Activated T-helper 1 cell treated with anti-CD3 and anti-CD28 coated beads, Interleukin-12 subunit alpha, Interleukin-12 subunit beta, Interleukin-2, Interleukin-4 antibody, amounts not matched to agents 30 ng/mL and 10 ng/mL and 1 ng/mL, durations not matched to agents 14 hours and 24 hours and 36 hours (primary cell): ENCODE results near the gene RPS6KA2. TPM values are rescaled to one million over a fixed set of nuclear protein-coding genes. Genes with fewer than 3 reads are reported as not detected.

Experiments used
- DNase-seq: peaks from one replicate; pipeline ENCODE4 v3.0.0; 2021; ENCODE audit warnings: low spot score
- H3K27ac Mint-ChIP-seq: one replicate; pipeline ENCODE4 v1.8.0; 2021; ENCODE audit warnings: mild to moderate bottlenecking, mixed read lengths
- H3K27me3 Mint-ChIP-seq: one replicate; pipeline ENCODE4 v1.8.0; 2022; ENCODE audit warnings: mild to moderate bottlenecking, moderate library complexity, mixed read lengths; ENCODE audit not compliant: insufficient read depth
- H3K36me3 Mint-ChIP-seq: one replicate; pipeline ENCODE4 v1.8.0; 2021; ENCODE audit warnings: low read depth, mixed read lengths
- H3K4me1 Mint-ChIP-seq: one replicate; pipeline ENCODE4 v1.8.0; 2021; ENCODE audit warnings: low read depth, mixed read lengths
- H3K4me3 Mint-ChIP-seq: one replicate; pipeline ENCODE4 v1.8.0; 2021; ENCODE audit warnings: mild to moderate bottlenecking, moderate library complexity, mixed read lengths
- H3K9me3 Mint-ChIP-seq: one replicate; pipeline ENCODE4 v1.8.0; 2021; ENCODE audit warnings: mixed read lengths
- intact Hi-C: fragments of 100-400 bp; cut with micrococcal nuclease; formaldehyde crosslinking; loops from one replicate; pipeline ENCODE4 v1.15.1; 2024
- total RNA-seq: library from RNA; stranded (reverse); gene quantifications from 2 replicates; pipeline ENCODE4 v1.2.3, GENCODE V29; 2022

RPS6KA2 gene
- total RNA-seq, 1 donor from 2014 or later, result 2.0 TPM

DNA sequence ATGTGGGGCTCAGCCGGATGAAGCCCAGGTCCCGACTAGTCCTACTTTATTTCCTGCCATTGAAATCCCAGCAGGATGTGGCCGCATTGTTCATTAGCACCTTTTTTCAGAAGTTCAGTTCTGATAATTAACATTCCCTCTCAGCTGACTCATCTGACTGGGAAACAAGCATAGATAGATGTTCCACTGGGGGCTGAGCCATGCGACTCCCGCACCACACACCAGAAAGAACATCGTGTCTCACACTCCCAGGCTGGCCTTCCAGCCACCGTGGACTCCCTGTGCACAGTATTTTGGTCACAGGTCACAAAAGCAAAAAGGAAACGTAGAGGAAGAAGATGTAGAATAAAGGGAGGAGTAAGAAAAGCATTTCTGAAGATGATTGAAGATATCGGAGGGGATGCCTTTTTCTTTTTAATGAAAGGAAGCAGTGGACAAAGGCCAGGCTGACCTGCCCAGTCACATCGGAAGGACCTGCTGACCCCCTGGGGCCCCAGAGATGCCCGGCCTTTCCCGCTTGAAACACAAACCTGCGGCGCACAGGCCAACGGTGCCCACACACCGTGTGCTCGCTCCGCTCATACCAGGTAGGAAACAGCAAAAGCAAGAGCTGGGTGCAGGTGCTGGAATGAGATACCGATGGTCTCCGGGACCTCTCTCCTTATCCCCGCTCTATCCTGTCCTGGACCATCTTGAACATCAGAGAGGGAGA, 11.8 kb downstream of the RPS6KA2 start:
- intact Hi-C loops, result no loop called here
- no peak overlapping the region for H3K27ac Mint-ChIP-seq

DNA sequence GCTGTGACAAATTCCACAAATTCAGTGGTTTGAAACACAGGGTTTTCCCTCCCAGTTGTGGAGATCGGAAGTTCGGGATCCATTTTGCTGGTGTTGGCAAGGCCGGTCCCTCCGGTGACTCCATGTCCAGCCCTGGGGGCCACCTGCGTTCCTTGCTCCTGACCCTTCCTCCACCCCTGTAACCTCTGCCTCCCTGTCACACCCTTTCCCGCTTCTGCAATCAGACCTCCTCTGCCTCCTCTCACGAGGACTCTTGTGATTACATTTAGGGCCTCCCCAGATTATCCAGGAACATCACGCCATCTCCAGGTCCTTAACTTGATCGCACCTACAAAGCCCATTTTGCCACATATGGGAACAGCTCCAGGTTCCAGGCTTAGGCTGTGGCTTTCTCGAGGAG, 12.5 kb downstream of the RPS6KA2 start:
- H3K9me3 Mint-ChIP-seq, result no peaks in the 10 kb centered on the region
- no peak overlapping the region for H3K4me3 Mint-ChIP-seq
- no peaks in the 10 kb centered on the region for H3K4me1 Mint-ChIP-seq
- intact Hi-C loops, result no loop called here
- no peak overlapping the region for H3K27ac Mint-ChIP-seq
- no peak for DNase-seq
- H3K36me3 Mint-ChIP-seq, result no peaks in the 10 kb centered on the region
- H3K27me3 Mint-ChIP-seq, result no peaks in the 10 kb centered on the region

More for the DNA sequence above, 11.8 kb downstream of the RPS6KA2 start:
- Mint-ChIP-seq H3K27me3 (no peaks in the 10 kb centered on the region), H3K4me3 (no peak overlapping the region), H3K4me1 (no peaks in the 10 kb centered on the region), H3K36me3 (no peaks in the 10 kb centered on the region), H3K9me3 (no peaks in the 10 kb centered on the region)
- no peak for DNase-seq

DNA sequence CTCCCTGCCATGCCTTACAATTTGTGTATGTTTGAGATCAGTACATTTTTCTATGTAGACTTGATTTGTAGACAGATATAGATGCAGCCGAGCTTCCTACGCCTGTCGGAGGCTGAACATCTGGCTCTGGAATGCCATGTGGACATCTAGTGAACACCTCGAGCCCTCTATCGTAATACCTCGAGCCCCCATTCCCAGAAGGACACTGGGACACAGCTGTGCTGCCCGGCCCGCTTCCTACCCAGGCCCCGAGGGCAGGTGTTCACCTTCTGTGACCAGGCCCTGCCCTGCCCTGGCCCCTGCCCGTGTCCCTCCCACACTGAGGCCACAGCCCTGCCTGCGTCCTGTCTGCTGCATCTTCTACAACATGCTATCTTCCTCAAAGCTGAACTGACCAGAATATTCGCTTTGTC, 12.9 kb downstream of the RPS6KA2 start:
- Mint-ChIP-seq H3K4me1 (no peaks in the 10 kb centered on the region), H3K36me3 (no peaks in the 10 kb centered on the region), H3K27me3 (no peaks in the 10 kb centered on the region), H3K27ac (no peak overlapping the region), H3K4me3 (no peak overlapping the region), H3K9me3 (no peaks in the 10 kb centered on the region)
- intact Hi-C loops, result no loop called here
- no peak for DNase-seq

DNA sequence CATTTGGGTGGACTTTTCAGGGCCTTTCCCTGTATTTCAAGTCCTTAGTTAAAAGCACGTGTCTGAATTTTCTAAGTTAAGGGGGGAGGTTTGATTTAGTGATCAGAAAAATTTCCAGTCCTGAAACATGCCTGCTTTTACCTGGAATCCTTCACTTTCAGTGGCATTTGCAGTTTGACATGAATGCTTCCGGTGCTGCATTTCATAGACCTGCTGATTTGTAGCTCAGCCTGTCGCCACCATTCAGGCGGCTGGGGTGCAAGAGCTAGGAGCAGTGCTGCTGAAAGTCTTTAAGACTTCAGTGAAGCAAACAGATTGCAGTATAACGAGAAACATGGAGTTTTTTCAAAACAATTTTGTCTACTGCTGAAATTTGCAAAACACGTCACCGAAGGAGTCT, 14.0 kb downstream of the RPS6KA2 start:
- Mint-ChIP-seq H3K4me3 (no peak overlapping the region), H3K9me3 (no peaks in the 10 kb centered on the region), H3K36me3 (no peaks in the 10 kb centered on the region), H3K27ac (no peak overlapping the region), H3K4me1 (no peaks in the 10 kb centered on the region), H3K27me3 (no peaks in the 10 kb centered on the region)
- intact Hi-C loops, result no loop called here
- no peak for DNase-seq

DNA sequence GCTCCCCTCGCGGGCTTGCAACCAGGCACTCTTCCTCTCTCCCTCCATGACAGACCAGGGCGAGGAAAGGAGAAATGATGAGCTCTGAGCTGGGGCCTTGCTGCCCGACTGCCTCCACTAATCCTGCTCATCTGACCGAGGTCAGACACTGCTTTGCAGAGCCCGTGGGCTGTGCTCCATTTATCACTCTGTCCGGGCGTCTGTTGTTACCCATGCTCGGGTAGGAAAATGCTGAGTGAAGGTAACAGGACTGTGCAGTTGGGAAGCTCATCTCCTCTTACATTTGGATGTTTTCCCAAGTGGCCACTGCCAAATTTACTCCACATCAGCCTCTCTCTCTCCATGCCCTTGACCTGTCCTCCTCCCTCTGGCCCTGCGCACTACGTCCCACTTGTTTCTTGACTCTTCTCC, 14.6 kb downstream of the RPS6KA2 start:
- no peak for DNase-seq
- Mint-ChIP-seq H3K27ac (no peak overlapping the region), H3K9me3 (no peaks in the 10 kb centered on the region), H3K27me3 (no peaks in the 10 kb centered on the region), H3K4me1 (no peaks in the 10 kb centered on the region), H3K36me3 (no peaks in the 10 kb centered on the region), H3K4me3 (no peak overlapping the region)
- intact Hi-C loops, result no loop called here

DNA sequence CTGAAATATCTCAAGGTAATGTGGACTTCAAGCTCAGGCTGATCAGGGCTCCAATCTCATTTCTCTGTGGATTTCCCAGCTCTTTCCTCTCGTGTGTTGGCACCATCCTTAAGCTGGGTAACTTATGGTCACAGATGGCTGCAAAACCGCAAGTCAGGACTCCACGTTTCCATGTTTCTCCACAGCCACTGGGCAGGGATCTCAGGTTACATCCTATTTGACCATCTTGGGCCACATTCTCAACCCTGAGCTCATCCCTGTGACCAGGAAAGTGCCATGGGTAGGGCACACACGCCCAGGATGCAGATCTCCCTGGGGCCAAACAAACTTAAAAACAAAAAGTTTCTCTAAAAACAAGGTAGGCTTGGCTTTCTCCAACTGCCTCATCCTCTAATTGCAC, 15.4 kb downstream of the RPS6KA2 start:
- no peak for DNase-seq
- Mint-ChIP-seq H3K9me3 (no peaks in the 10 kb centered on the region), H3K4me1 (no peaks in the 10 kb centered on the region), H3K27ac (no peak overlapping the region), H3K4me3 (no peak overlapping the region), H3K27me3 (no peaks in the 10 kb centered on the region), H3K36me3 (no peaks in the 10 kb centered on the region)
- intact Hi-C loops, result no loop called here

DNA sequence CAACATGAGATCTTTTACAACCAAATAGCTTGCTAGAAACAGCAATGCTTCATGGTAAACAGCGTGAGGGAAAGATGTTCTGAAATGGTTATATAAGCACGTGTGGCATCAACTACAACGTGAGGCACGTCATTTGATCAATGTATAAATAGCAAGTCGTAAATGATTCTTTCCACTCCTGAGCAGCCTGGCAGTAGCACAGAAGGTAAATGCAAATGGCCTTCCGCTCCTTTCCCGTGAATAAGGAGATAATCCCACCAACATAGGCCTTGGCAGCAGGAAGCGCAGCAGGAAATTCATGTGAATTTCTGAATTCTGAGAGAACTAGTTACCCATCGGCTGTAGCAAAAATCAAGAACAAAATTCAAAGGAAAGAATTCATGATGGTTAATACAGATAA, 17.0 kb downstream of the RPS6KA2 start:
- intact Hi-C loops, result no loop called here
- Mint-ChIP-seq H3K36me3 (no peaks in the 10 kb centered on the region), H3K27ac (no peak overlapping the region), H3K4me1 (no peaks in the 10 kb centered on the region), H3K27me3 (no peaks in the 10 kb centered on the region), H3K9me3 (no peaks in the 10 kb centered on the region), H3K4me3 (no peak overlapping the region)
- DNase-seq, result no peak

DNA sequence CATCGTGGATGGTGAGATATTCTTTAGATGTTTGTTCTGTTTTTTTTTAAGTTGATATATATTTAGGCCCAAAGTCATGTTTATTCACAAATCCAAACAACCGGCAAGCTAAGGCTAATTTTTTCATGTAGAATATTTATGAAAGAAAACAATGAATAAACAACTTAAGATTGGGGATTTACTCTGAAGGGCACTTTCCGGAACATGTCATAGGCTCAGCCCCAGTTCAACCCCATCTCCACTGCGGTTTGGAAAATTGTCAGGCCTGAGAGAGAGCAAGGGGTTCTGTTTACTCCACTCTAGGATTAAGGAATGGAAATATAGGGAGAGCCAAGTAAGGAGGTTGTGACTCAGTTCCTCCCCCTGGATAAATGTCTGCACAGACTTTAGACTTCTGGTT, 18.3 kb downstream of the RPS6KA2 start:
- Mint-ChIP-seq H3K27me3 (no peaks in the 10 kb centered on the region), H3K4me3 (no peak overlapping the region), H3K9me3 (no peaks in the 10 kb centered on the region), H3K27ac (no peak overlapping the region), H3K4me1 (no peaks in the 10 kb centered on the region), H3K36me3 (no peaks in the 10 kb centered on the region)
- intact Hi-C loops, result no loop called here
- no peak for DNase-seq

DNA sequence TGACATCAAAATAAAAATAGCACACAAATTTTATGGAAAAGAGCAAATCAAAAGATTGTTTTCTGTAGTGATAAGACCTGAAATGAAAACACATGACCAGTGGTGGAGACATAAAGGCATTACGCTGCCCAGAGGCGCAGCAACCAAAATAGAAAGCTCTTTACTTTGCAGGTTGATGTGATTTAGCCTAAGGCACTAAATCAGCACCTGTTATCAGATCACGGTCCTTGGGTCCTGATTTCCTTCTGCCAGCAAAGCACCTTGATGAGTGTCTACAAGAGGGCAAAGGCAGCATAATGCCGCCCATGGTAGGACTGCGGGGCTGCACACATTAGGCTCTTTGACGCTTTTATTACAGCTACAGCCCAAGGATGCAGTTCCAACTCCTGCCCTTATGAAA, 21.3 kb downstream of the RPS6KA2 start:
- H3K4me3 Mint-ChIP-seq, result no peak overlapping the region
- no peak overlapping the region for H3K27ac Mint-ChIP-seq
- no peak for DNase-seq
- no peaks in the 10 kb centered on the region for H3K27me3 Mint-ChIP-seq
- intact Hi-C loops, result no loop called here
- H3K4me1 Mint-ChIP-seq, result no peaks in the 10 kb centered on the region
- no peaks in the 10 kb centered on the region for H3K36me3 Mint-ChIP-seq
- no peaks in the 10 kb centered on the region for H3K9me3 Mint-ChIP-seq

DNA sequence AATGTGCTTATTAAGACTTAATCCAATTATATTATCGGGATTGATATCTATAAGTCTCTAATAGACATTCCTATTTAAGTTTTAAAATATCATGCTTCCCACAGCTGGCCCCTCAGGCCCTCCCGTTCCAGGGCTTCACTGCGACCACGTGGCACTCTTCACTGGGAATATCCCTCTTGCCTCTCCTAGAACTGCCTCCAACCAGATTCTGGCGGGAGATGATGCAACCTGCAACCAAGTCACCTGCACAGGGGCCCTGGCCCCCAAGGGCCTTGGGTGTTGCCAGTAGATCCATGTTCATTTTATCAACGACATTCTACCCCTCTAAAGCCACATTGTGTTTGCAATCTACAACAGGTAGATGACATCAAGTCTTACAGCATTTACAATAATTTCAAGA, 22.1 kb downstream of the RPS6KA2 start:
- H3K4me3 Mint-ChIP-seq, result no peak overlapping the region
- no peak for DNase-seq
- no peaks in the 10 kb centered on the region for H3K36me3 Mint-ChIP-seq
- H3K9me3 Mint-ChIP-seq, result no peaks in the 10 kb centered on the region
- intact Hi-C loops, result no loop called here
- no peaks in the 10 kb centered on the region for H3K27me3 Mint-ChIP-seq
- no peaks in the 10 kb centered on the region for H3K4me1 Mint-ChIP-seq
- H3K27ac Mint-ChIP-seq, result no peak overlapping the region

DNA sequence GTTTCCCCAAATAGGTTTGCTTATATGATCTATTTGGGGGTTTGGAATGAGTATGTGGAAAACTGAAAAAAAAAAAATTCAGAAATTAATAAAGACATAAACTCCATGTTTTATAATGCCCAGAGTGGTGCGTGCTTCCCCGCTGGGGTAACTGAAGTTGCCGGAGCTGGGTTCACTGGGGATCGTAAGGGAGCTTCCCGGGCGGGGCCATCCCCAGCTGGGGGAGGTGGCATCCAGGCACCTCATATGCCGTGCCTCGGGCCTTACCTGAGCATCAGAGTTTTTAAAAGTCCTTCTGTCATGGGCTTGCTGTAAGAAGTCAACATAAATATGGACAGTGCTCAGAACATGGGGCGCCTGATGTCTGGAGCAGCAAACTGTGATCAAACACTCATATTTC, 22.7 kb downstream of the RPS6KA2 start:
- no peak overlapping the region for H3K4me3 Mint-ChIP-seq

DNA sequence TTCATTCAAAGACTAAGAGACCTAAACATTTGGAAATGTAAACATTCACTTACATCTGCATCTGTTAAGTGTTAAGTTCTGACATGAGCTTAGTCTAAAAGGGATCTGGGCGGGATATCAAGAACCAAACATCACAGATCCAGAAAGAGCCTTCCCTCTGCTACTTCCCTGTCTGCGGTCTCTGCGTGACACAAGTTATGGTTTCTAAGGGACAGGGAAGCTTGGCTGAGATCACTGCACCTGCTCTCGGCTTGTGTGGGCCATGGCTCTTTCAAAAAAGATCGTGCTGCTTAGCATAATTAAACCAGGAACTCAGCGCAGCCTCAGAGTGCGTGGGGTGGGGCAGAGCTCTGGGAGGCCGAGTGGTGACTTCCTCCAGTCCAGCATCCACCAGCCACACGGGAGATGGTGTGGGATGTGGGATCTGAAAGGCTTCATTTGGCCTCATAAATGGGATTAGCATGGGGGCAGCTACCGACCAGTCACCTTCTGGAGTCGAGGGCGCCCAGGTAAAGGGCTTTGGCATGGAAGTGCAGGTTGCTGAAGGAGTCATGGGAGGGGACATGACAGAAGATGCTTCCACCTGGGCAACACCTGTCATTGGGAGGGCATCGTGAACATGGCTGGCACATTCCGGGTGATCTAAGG, 23.9 kb downstream of the RPS6KA2 start:
- Mint-ChIP-seq H3K9me3 (no peaks in the 10 kb centered on the region), H3K4me3 (no peak overlapping the region), H3K27ac (no peak overlapping the region), H3K4me1 (no peaks in the 10 kb centered on the region), H3K27me3 (no peaks in the 10 kb centered on the region), H3K36me3 (no peaks in the 10 kb centered on the region)
- intact Hi-C loops, result no loop called here
- DNase-seq, result no peak

More for the DNA sequence above, 22.7 kb downstream of the RPS6KA2 start:
- Mint-ChIP-seq H3K27ac (no peak overlapping the region), H3K27me3 (no peaks in the 10 kb centered on the region), H3K4me1 (no peaks in the 10 kb centered on the region), H3K36me3 (no peaks in the 10 kb centered on the region), H3K9me3 (no peaks in the 10 kb centered on the region)
- intact Hi-C loops, result no loop called here
- DNase-seq, result no peak

DNA sequence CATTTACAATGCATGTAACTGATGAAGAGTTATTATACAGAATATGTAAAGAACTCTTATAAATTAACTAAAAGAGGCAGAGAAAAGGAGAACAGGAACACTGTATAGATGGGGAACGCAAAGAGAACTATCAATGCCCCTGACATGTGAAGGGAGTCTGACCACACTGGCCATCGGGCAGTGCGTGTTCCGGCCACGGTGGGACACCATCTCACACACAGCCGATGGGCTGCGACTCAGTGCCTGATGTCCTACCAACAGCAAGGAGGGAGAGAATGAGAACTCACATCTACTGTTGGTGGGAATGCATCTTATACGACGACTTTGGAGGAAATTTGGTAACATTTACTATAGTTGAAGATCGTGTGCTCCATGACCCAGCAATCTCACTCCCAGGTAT, 25.1 kb downstream of the RPS6KA2 start:
- Mint-ChIP-seq H3K27ac (no peak overlapping the region), H3K27me3 (no peaks in the 10 kb centered on the region), H3K4me1 (no peaks in the 10 kb centered on the region), H3K9me3 (no peaks in the 10 kb centered on the region), H3K36me3 (no peaks in the 10 kb centered on the region), H3K4me3 (no peak overlapping the region)
- no peak for DNase-seq
- intact Hi-C loops, result no loop called here

DNA sequence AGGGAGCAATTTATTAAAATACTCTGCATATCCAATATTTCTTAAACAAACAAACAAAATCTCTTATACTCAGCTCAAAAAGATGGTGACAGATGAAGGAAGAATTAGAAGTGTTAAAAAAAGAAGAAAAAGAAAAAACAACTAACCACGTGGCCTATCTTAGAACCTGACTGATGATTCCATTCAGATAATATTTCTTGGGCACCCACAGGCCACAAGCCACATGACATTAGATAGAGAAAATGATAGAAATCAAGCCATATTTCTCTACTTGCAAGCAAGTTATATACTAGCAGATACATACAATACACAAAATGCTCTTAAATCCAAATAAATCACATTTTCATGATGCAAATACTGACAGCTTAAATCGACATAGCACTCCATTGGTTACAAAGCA, 26.1 kb downstream of the RPS6KA2 start:
- no peak overlapping the region for H3K4me3 Mint-ChIP-seq
- no peaks in the 10 kb centered on the region for H3K36me3 Mint-ChIP-seq
- intact Hi-C loops, result no loop called here
- H3K9me3 Mint-ChIP-seq, result no peaks in the 10 kb centered on the region
- H3K27me3 Mint-ChIP-seq, result no peaks in the 10 kb centered on the region
- no peak overlapping the region for H3K27ac Mint-ChIP-seq
- no peaks in the 10 kb centered on the region for H3K4me1 Mint-ChIP-seq
- no peak for DNase-seq
